Progenitor cell of endocrine pancreas (in vitro differentiated cells): ENCODE measurements around the gene C1QTNF1. TPM values are rescaled to one million over a fixed set of nuclear protein-coding genes. Genes with fewer than 3 reads are reported as not detected.
A peak's percentile ranks its signal among the peaks of the same experiment; 100 is the strongest.

Experiments used
- DNase-seq: peaks from one replicate; pipeline ENCODE4 v3.0.0; 2021; ENCODE audit warnings: low spot score; ENCODE audit not compliant: unreplicated experiment
- H3K27ac Mint-ChIP-seq: 2 replicates; pipeline ENCODE4 v1.8.0; 2021; ENCODE audit warnings: mild to moderate bottlenecking, moderate library complexity, mixed read lengths
- H3K27me3 Mint-ChIP-seq: 2 replicates; pipeline ENCODE4 v1.8.0; 2021; ENCODE audit warnings: mixed read lengths
- H3K36me3 Mint-ChIP-seq: 2 replicates; pipeline ENCODE4 v1.8.0; 2022; ENCODE audit warnings: mixed read lengths; ENCODE audit not compliant: insufficient read depth
- H3K4me1 Mint-ChIP-seq: 2 replicates; pipeline ENCODE4 v1.8.0; 2021; ENCODE audit warnings: low read depth, mixed read lengths
- H3K4me3 Mint-ChIP-seq: 2 replicates; pipeline ENCODE4 v1.8.0; 2021; ENCODE audit warnings: low read depth, mild to moderate bottlenecking, moderate library complexity, mixed read lengths
- H3K9me3 Mint-ChIP-seq: 2 replicates; pipeline ENCODE4 v1.8.0; 2021; ENCODE audit warnings: low read depth, mixed read lengths
- CTCF ChIP-seq: fragments of 200-600 bp; sonication (generic); IDR thresholded peaks from one replicate; pipeline ENCODE4 v1.5.0; 2021; ENCODE audit warnings: antibody characterized with exemption, mild to moderate bottlenecking; ENCODE audit not compliant: unreplicated experiment
- total RNA-seq: library from RNA; stranded (reverse); gene quantifications from 2 replicates; pipeline ENCODE4 v1.2.1, GENCODE V29; 2021

The C1QTNF1 gene
- total RNA-seq, 1 donor from 2014 or later, result 0.67 TPM

DNA sequence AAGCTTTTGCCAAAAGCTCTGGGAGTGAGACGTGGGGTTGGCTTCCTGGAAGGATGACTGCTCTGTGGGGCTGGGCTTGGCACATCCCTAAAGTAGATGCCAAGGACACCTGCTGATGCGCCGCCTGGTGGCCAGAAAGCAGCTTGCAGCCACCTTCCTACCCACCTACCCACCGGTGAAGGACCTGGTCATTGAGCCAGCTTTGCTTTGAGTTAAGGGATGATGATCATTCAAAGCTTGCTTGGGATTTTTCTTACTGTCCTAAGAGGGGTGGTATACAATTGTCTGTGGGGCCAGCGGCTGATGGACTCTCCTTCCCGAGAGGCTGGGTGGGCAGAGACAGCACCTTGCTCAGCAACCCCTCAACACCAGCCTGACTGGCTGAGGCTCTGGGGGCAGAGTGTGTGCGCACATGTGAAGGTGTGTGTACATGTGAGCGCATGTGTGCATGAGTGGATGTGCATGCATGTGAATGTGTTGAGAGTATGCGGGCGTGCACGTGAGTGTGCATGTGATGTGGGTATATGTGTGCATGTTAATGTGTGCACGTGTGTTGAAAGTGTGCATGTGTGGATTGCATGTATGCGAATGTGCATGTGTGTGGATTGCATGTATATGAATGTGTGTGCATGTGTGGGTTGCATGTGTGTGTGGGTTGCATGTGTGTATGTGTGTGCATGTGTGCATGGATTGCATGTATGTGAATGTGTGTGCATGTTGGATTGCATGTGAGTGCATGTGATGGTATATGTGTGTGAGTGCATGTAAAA lies 18.6 kb downstream of the C1QTNF1 start:
- Mint-ChIP-seq H3K9me3 (no peaks in the 10 kb centered on the region), H3K36me3 (no peaks in the 10 kb centered on the region), H3K4me1 (no peaks in the 10 kb centered on the region), H3K4me3 (no peak overlapping the region), H3K27ac (no peak overlapping the region), H3K27me3 (peaks cover 25% of the 10 kb centered on the region)
- peak; percentile 60 for TF ChIP-seq CTCF
- DNase-seq, result no peak

- Mint-ChIP-seq H3K4me1 (no peaks in the 10 kb centered on the region), H3K4me3 (no peak overlapping the region), H3K27me3 (peaks cover 25% of the 10 kb centered on the region), H3K9me3 (no peaks in the 10 kb centered on the region), H3K27ac (no peak overlapping the region), H3K36me3 (no peaks in the 10 kb centered on the region)
- TF ChIP-seq CTCF, result no peak
- DNase-seq, result no peak
Measured at GRCh38 chr17:79043191-79043930, 19.4 kb downstream of the C1QTNF1 start.

DNA sequence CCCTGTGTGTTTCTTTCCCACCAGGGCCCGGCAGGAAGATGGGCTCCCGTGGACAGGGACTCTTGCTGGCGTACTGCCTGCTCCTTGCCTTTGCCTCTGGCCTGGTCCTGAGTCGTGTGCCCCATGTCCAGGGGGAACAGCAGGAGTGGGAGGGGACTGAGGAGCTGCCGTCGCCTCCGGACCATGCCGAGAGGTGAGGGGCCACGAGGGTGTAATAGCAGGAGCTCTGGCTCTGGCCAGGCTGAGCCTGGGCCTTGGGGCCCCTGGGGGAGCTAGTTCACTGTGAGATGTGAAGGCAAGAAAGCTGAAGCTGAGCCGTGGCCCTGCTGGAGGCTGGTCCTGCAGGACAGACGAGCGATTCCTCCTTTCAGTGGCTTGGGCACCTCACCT lies 20.0 kb downstream of the C1QTNF1 start:
- H3K27me3 Mint-ChIP-seq, result peaks cover 25% of the 10 kb centered on the region
- H3K4me3 Mint-ChIP-seq, result no peak overlapping the region
- no peaks in the 10 kb centered on the region for H3K4me1 Mint-ChIP-seq
- H3K9me3 Mint-ChIP-seq, result no peaks in the 10 kb centered on the region
- no peak for TF ChIP-seq CTCF
- H3K36me3 Mint-ChIP-seq, result no peaks in the 10 kb centered on the region
- H3K27ac Mint-ChIP-seq, result no peak overlapping the region
- DNase-seq, result no peak

DNA sequence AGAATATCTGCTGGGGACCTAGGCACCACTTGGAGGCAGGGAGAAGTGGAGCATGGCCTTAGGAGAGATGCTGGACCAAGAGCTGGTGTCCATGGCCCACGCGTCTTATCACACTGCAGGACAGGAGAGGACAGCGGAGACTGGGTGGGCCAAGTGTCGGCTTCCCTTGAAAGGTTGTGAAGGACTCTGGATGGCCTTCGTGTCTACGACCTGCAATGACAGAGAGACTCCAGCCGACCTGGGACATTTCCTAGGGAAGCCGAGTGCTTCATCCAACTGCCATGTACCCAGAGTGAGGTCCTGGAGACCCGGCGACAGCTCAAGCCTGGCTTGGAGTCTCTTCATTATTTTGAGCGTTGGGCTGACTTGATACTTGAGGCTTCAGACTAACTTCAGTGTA lies 20.5 kb downstream of the C1QTNF1 start:
- Mint-ChIP-seq H3K4me1 (no peaks in the 10 kb centered on the region), H3K27ac (no peak overlapping the region), H3K36me3 (no peaks in the 10 kb centered on the region), H3K4me3 (no peak overlapping the region), H3K9me3 (no peaks in the 10 kb centered on the region), H3K27me3 (peaks cover 25% of the 10 kb centered on the region)
- DNase-seq, result no peak
- no peak for TF ChIP-seq CTCF

- TF ChIP-seq CTCF, result no peak
- Mint-ChIP-seq H3K36me3 (no peaks in the 10 kb centered on the region), H3K27ac (no peak overlapping the region), H3K4me1 (no peaks in the 10 kb centered on the region), H3K27me3 (peaks cover 25% of the 10 kb centered on the region), H3K9me3 (no peaks in the 10 kb centered on the region), H3K4me3 (no peak overlapping the region)
- DNase-seq, result no peak
Measured at GRCh38 chr17:79045001-79045729, 21.2 kb downstream of the C1QTNF1 start.
